CD4-positive, alpha-beta T cell (primary cell): ENCODE data around the gene STAMBP. TPM values are rescaled to one million over a fixed set of nuclear protein-coding genes. Genes with fewer than 3 reads are reported as not detected.
A peak's percentile ranks its signal among the peaks of the same experiment; 100 is the strongest.

Experiments
- ATAC-seq: fragments of 200-7000 bp; cut with Tn5 transposase; one replicate; pipeline ENCODE4 v1.10.0; 2022; ENCODE audit warnings: mild to moderate bottlenecking; ENCODE audit not compliant: poor library complexity
- CTCF ChIA-PET: fragments of 350-600 bp; sonication (Branson Sonifier 250); formaldehyde crosslinking; loops from one replicate; lab custom pipeline; 2021; ENCODE audit warnings: antibody characterized with exemption, inconsistent platforms; lab: Charles Lee
- POLR2A ChIA-PET: fragments of 350-600 bp; sonication (Branson Sonifier 250); formaldehyde crosslinking; loops from one replicate; lab custom pipeline; 2021; ENCODE audit warnings: antibody characterized with exemption, inconsistent platforms; lab: Charles Lee
- DNase-seq, 14 experiments: peaks; one replicate each; pipeline ENCODE4 v3.0.0-alpha.2; 2013 to 2020; ENCODE audit warnings: mixed read lengths in 2 of 14
- H3K27ac ChIP-seq, 2 donors: one replicate each; pipeline versions ENCODE4 v1.5.1 to v1.7.0; 2013; ENCODE audit warnings: low read length in 2 of 2, low read depth in 1 of 2, mild to moderate bottlenecking in 1 of 2
- H3K27me3 ChIP-seq, 2 experiments: 1 replicate in 1 of 2; 2 replicates in 1 of 2; pipeline versions ENCODE4 v1.6.1 to v1.7.0; 2013; ENCODE audit warnings: low read length in 2 of 2, control low read depth in 1 of 2, mild to moderate bottlenecking in 1 of 2, moderate library complexity in 1 of 2; ENCODE audit not compliant: insufficient read depth in 2 of 2, control insufficient read depth in 1 of 2
- H3K36me3 ChIP-seq: one replicate; pipeline ENCODE4 v1.6.1; 2013; ENCODE audit warnings: low read length, control low read depth; ENCODE audit not compliant: insufficient read depth
- H3K4me1 ChIP-seq: one replicate; pipeline ENCODE4 v1.6.1; 2013; ENCODE audit warnings: low read length, control low read depth; ENCODE audit not compliant: insufficient read depth
- H3K4me3 ChIP-seq: one replicate; pipeline ENCODE4 v1.5.1; 2013; ENCODE audit warnings: mild to moderate bottlenecking, low read length, moderate library complexity
- H3K9me3 ChIP-seq, 2 experiments: 1 replicate in 1 of 2; 2 replicates in 1 of 2; pipeline versions ENCODE4 v1.6.1 to v1.7.0; 2013; ENCODE audit warnings: low read length in 2 of 2, mild to moderate bottlenecking in 2 of 2, control low read depth in 1 of 2, moderate library complexity in 1 of 2; ENCODE audit not compliant: control insufficient read depth in 1 of 2, insufficient read depth in 1 of 2
- H3K27ac Mint-ChIP-seq: one replicate; pipeline ENCODE4 v1.8.0; 2020; ENCODE audit warnings: mixed read lengths
- H3K27me3 Mint-ChIP-seq: one replicate; pipeline ENCODE4 v1.8.0; 2021; ENCODE audit warnings: mixed read lengths
- H3K36me3 Mint-ChIP-seq: one replicate; pipeline ENCODE4 v1.8.0; 2021; ENCODE audit warnings: low read depth, mixed read lengths
- H3K4me1 Mint-ChIP-seq: one replicate; pipeline ENCODE4 v1.8.0; 2021; ENCODE audit warnings: low read depth, mixed read lengths
- H3K4me3 Mint-ChIP-seq: one replicate; pipeline ENCODE4 v1.8.0; 2020; ENCODE audit warnings: mild to moderate bottlenecking, mixed read lengths
- H3K9me3 Mint-ChIP-seq: one replicate; pipeline ENCODE4 v1.8.0; 2020; ENCODE audit warnings: mixed read lengths
- intact Hi-C, 2 experiments: fragments of 100-400 bp; cut with DNase I in 1 of 2; cut with micrococcal nuclease in 1 of 2; formaldehyde crosslinking; loops; one replicate each; pipeline versions ENCODE4 v1.15.1 to v1.9.0; 2023 to 2025; cut with DNase I, micrococcal nuclease
- total RNA-seq, 174 experiments: library from RNA in 2 of 174; stranded (reverse) in 2 of 174; gene quantifications; one replicate each; pipeline ENCODE4 v1.2.3 and lab custom pipeline; 2021 to 2026
- TF ChIP-seq, protein P1 (sequence below): fragments of 200-600 bp; IDR thresholded peaks from one replicate; pipeline ENCODE4 v1.8.0; 2022; ENCODE audit warnings: antibody characterized with exemption, mild to moderate bottlenecking

The STAMBP gene
- total RNA-seq, 2 experiments from 2014 or later = 11.3 to 13.8 TPM

DNA sequence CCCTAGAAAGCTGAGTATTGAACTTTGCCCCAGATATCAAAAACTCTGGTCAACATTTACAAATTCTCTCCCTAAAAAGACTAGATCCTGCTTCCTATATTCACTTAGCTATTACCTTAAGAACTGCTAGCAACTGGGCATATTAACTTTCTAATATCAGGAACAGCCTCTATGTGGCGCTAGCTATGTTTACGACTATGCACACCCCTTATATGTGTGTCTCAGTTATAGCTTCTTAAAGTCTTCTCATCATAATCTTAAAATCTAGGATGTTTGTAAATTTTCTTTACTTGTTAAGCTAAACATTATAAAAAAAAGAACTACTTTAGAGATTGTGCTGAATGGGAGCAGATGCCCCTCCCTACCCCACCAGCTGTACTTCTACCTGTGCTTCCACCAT lies 1.7 kb upstream of the STAMBP start:
- Histone ChIP-seq H3K4me3 (no peak overlapping the region), H3K9me3 (no peaks in the 10 kb centered on the region), H3K27me3 (no peaks in the 10 kb centered on the region), H3K36me3 (peaks cover 5% of the 10 kb centered on the region), H3K27ac (no peak overlapping the region), H3K4me1 (peaks cover 25% of the 10 kb centered on the region)
- no peak for ATAC-seq
- H3K27ac Mint-ChIP-seq = peak overlapping the region; percentile 42
- H3K4me3 Mint-ChIP-seq = peak overlapping the region; percentile 98
- peaks cover 54% of the 10 kb centered on the region for H3K4me1 Mint-ChIP-seq
- TF ChIP-seq, protein P1, sequence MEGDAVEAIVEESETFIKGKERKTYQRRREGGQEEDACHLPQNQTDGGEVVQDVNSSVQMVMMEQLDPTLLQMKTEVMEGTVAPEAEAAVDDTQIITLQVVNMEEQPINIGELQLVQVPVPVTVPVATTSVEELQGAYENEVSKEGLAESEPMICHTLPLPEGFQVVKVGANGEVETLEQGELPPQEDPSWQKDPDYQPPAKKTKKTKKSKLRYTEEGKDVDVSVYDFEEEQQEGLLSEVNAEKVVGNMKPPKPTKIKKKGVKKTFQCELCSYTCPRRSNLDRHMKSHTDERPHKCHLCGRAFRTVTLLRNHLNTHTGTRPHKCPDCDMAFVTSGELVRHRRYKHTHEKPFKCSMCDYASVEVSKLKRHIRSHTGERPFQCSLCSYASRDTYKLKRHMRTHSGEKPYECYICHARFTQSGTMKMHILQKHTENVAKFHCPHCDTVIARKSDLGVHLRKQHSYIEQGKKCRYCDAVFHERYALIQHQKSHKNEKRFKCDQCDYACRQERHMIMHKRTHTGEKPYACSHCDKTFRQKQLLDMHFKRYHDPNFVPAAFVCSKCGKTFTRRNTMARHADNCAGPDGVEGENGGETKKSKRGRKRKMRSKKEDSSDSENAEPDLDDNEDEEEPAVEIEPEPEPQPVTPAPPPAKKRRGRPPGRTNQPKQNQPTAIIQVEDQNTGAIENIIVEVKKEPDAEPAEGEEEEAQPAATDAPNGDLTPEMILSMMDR = peak; percentile 14
- peak in 3 of 14 experiments; percentile 25 to 37 (median 36) for DNase-seq
- H3K9me3 Mint-ChIP-seq = no peaks in the 10 kb centered on the region
- H3K36me3 Mint-ChIP-seq = peaks cover 28% of the 10 kb centered on the region
- no peaks in the 10 kb centered on the region for H3K27me3 Mint-ChIP-seq
- CTCF ChIA-PET = interaction anchor here (0.9 to 1.1 kb wide), 4 partner anchors 12 to 565 kb away, joined by 3 to 6 read pairs (median 3); partner anchors contain the start of gene BOLA3
- intact Hi-C loops = loop anchor here (10.0 kb wide), 9 partner anchors 98 to 828 kb away; partner anchors contain the start of genes BOLA3 (in 2 of the 2), TET3 (in 2 of the 2), DGUOK (in 1 of the 2) and SEMA4F (in 1 of the 2)
- POLR2A ChIA-PET = no interaction called here

DNA sequence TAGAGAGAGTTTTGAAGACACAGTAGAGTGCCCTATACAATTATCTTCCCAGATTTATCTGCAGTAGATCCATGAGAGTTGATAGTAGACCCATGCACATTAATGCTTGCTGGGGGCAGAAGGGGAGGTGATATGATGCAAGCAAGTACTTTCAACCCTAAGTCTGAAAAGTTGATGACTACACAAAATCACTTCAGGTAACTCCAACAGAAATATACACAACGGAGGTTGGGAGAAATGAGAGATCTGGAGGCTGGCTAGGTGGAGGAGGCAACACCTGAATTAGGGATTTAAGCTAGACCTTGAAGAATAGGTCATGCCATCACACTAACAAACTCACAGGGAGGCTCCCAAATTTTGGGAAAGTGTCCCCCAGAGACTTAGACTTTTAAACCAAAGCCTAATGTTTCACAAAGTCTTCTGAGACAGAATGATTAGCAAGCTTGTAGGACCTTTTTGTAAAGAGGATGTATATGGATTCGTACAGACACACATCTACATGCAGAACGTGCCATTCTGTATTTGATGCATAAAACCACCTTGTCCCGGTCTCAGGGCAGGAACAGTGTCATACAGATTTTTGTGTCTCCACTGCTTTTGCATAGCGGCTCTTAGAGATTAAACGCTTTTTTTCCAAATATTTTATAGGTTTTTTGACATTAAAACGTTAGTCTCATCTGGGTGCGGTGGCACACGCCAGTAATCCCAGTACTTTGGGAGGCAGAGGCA lies 937 bp upstream of the STAMBP start:
- DNase-seq (no peak), ATAC-seq (no peak)
- Mint-ChIP-seq H3K27ac (peak overlapping the region; percentile 42), H3K9me3 (no peaks in the 10 kb centered on the region), H3K4me1 (peaks cover 59% of the 10 kb centered on the region), H3K36me3 (peaks cover 35% of the 10 kb centered on the region), H3K4me3 (peak overlapping the region; percentile 98), H3K27me3 (no peaks in the 10 kb centered on the region)
- intact Hi-C loops = loop anchor here (1.0 to 10.0 kb wide), 10 partner anchors 48 to 827 kb away; partner anchors contain the start of genes BOLA3 (in 2 of the 2), TET3 (in 2 of the 2), DGUOK (in 1 of the 2) and DUSP11 (in 1 of the 2)
- H3K27me3 ChIP-seq = no peaks in the 10 kb centered on the region
- no peaks in the 10 kb centered on the region for H3K9me3 ChIP-seq
- ChIA-PET CTCF (interaction anchor here (0.9 to 1.5 kb wide), 11 partner anchors 11 to 564 kb away, joined by 3 to 7 read pairs (median 3); partner anchors contain the start of genes BOLA3, MOB1A and MTHFD2), POLR2A (interaction anchor here (0.7 to 1.5 kb wide), 19 partner anchors 11 to 655 kb away, joined by 3 to 27 read pairs (median 4); partner anchors contain the start of genes BOLA3, CCDC142, DUSP11 and MOB1A)
- H3K4me1 ChIP-seq = peaks cover 25% of the 10 kb centered on the region
- H3K27ac ChIP-seq = peak overlapping the region; percentile 90 to 97
- TF ChIP-seq, protein P1 = no peak
- H3K4me3 ChIP-seq = peak overlapping the region; percentile 83
- H3K36me3 ChIP-seq = peaks cover 11% of the 10 kb centered on the region

DNA sequence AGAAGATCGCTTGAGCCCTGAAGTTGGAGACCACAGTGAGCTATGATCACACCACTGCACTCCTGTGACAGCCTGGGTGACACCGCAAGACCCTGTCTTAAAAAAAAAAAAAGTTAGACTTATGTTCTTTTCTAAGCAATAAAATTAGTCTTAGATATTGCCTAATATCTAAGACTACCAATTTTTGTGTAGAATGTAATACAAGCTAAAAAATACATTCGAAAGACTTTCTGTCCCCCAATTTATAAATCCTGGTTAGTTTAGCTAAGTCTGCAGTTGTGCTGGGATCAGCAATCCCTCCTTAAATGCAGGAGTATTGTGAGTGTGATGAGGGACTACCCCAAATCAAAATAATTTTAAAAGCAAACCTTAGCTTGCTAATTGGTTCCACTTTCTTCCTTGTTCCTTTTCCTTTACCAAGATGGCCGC lies 358 bp upstream of the STAMBP start:
- TF ChIP-seq, protein P1 = no peak
- H3K27ac ChIP-seq = peak overlapping the region; percentile 90 to 97
- CTCF ChIA-PET = interaction anchor here (0.9 to 1.5 kb wide), 8 partner anchors 48 to 563 kb away, joined by 3 to 7 read pairs (median 4); partner anchors contain the start of genes BOLA3, MOB1A and MTHFD2
- peaks cover 17% of the 10 kb centered on the region for H3K36me3 ChIP-seq
- intact Hi-C loops = loop anchor here (1.0 to 10.0 kb wide), 10 partner anchors 48 to 826 kb away; partner anchors contain the start of genes BOLA3 (in 2 of the 2), TET3 (in 2 of the 2), DGUOK (in 1 of the 2) and DUSP11 (in 1 of the 2)
- Mint-ChIP-seq H3K4me1 (peaks cover 61% of the 10 kb centered on the region), H3K9me3 (no peaks in the 10 kb centered on the region), H3K4me3 (peak overlapping the region; percentile 98), H3K36me3 (peaks cover 41% of the 10 kb centered on the region), H3K27me3 (no peaks in the 10 kb centered on the region), H3K27ac (peak overlapping the region; percentile 95)
- DNase-seq = peak in 1 of 14 experiments; percentile 27
- H3K27me3 ChIP-seq = no peaks in the 10 kb centered on the region
- H3K4me1 ChIP-seq = peaks cover 25% of the 10 kb centered on the region
- H3K4me3 ChIP-seq = peak overlapping the region; percentile 83
- no peak for ATAC-seq
- H3K9me3 ChIP-seq = no peaks in the 10 kb centered on the region
- POLR2A ChIA-PET = interaction anchor here (0.7 to 1.5 kb wide), 20 partner anchors 11 to 672 kb away, joined by 3 to 27 read pairs (median 4); partner anchors contain the start of genes BOLA3, CCDC142, DUSP11 and MOB1A
